ENCODE results near the gene PTPN20.
"Not testable (repeated sequence)": the region's sequence is repeated elsewhere in the genome, so short reads cannot be mapped to it uniquely, and the experiment has no call there.

The PTPN20 gene

GRCh38 chr10:46948687-46949518 lies 37.7 kb downstream of the PTPN20 start:
- DNase-seq (ENCODE audit: low read depth in 1 of 2, low spot score in 1 of 2), result not testable (repeated sequence)

DNA sequence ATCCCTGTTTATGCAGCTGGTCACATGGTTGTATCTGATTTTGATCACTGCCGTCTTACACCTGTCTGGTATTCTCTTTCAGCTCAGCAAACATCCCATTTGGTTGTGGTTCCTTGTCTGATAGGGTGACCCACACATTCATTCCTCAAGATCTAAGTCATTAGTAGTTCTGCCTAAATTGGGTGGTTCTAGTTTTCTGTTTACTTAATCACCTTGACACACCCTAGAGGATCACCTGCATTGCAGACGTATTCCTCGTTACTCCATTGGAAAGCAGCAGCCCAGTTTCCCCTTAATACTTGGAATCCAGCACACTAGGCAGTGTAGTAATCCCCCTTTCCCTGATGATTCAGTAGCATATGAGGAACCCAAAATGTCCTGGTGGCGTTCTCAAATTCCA lies 41.3 kb downstream of the PTPN20 start:
- not testable (repeated sequence) for DNase-seq (ENCODE audit: low read depth in 1 of 2, low spot score in 1 of 2)

DNA sequence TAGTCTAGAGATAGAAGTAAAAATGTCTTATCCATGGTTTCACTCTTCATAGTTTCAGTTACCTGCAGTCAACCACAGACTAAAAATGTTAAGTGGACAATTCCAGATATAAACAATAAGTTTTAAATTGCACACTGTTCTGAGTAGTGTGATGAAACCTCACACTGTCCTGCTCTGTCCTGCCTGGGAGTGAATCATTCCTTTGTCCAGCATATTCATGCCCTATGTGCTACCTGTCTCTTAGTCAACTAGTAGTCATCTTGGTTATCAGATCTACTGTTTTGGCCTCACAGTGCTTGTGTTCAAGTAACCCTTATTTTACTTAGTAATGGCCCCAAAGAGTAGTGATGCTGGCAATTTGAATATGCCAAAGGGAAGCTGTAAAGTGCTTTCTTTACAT lies 49.5 kb downstream of the PTPN20 start:
- DNase-seq (ENCODE audit: low read depth in 1 of 2, low spot score in 1 of 2), result not testable (repeated sequence)

- DNase-seq (ENCODE audit: low read depth in 1 of 2, low spot score in 1 of 2), result not testable (repeated sequence)
These were observed 52.1 kb downstream of the PTPN20 start for GRCh38 chr10:46963356-46963755.

DNA sequence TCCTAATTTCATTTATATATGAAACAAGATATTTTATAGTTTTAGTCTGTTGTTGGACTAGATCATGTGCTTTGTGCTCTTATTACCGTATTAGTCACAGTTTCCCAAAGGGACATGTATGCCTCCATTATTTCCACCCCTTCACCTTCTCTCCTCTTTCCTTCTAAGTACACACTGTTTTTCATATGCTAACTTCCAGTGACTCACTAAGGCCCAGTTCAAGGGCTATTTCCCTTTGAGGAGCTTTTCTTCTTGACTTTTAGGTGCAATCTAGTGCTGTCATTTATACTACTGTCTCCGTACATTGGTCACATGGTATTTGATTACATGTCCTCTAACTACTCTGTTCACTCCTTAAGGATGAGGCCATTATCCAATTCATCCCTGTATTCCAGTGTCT lies 55.8 kb downstream of the PTPN20 start:
- not testable (repeated sequence) for DNase-seq (ENCODE audit: low read depth in 1 of 2, low spot score in 1 of 2)

DNA sequence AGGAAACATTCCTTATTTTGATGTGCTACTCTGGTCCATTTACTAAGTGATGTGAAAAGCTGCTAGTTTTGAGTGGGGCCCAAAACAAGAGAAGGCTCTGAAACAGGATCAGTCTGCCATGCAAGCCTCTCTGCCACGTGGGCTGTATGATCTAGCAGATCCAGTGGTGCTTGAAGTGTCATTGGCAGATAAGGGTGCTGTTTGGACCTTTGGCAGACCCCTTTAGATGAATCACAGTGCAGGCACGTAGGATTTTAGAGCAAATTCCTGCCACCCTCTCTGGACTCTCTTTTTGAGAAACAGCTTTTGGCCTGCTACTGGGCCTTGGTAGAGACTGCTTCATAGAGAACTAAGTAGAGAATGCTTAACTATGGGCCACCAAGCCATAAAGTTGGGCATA lies 69.0 kb downstream of the PTPN20 start:
- DNase-seq (ENCODE audit: low read depth in 1 of 2, low spot score in 1 of 2), result not testable (repeated sequence)

DNA sequence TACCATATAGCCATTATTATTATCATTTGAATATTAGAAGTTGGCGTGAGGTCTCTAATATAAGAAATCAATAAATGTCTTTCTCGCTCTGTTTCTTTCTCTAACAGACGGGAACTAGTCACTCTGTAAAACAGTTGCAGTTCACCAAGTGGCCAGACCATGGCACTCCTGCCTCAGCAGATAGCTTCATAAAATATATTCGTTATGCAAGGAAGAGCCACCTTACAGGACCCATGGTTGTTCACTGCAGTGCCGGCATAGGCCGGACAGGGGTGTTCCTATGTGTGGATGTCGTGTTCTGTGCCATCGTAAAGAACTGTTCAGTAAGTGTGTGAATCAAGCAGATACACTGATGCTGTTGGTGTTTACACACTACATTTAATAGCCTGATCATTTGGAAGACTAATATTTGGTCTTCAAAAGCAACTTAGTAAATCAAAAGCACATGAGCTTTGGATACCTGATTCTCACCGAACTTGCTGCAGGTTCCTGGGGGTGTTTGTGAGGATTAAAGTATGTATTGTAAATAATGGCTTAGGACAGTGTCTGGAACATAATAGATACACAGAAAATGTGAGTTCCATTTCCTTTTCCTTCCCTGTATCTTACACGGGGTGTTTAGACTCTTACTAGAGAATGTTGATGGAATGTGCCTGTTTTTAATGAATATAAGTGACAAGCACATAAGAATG lies 76.2 kb downstream of the PTPN20 start:
- not testable (repeated sequence) for DNase-seq (ENCODE audit: low read depth in 1 of 2, low spot score in 1 of 2)

GRCh38 chr10:46992803-46993561 lies 81.8 kb downstream of the PTPN20 start:
- no peak for DNase-seq (ENCODE audit: low read depth in 1 of 2, low spot score in 1 of 2)

GRCh38 chr10:46995234-46995633 lies 84.0 kb downstream of the PTPN20 start:
- no peak for DNase-seq (ENCODE audit: low read depth in 1 of 2, low spot score in 1 of 2)

GRCh38 chr10:46998192-46998591 lies 87.0 kb downstream of the PTPN20 start:
- no peak for DNase-seq (ENCODE audit: low read depth in 1 of 2, low spot score in 1 of 2)

- no peak for DNase-seq (ENCODE audit: low read depth in 1 of 2, low spot score in 1 of 2)
These were observed 87.4 kb downstream of the PTPN20 start for GRCh38 chr10:46998595-46998994.

GRCh38 chr10:46999217-46999616 lies 88.0 kb downstream of the PTPN20 start:
- DNase-seq (ENCODE audit: low read depth in 1 of 2, low spot score in 1 of 2), result no peak

DNA sequence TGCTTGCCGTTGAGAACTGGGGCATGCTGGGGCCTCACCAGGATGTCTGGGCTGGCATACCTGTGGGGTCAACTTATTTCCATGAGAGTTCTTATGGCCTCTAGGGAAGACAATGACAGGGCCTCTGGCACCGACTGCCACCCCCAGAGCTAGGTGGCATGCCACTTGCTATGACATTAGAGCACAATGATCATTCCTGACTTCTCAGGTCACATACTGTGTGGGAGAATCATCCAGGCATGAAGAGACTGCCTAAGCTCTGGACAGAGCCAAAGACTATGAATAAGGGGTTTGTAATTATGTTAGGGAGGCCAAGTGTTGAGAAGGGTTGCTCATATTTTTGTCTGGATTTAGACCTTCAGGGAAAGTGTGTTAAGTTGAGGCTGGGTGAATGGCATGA lies 97.5 kb downstream of the PTPN20 start:
- DNase-seq (ENCODE audit: low read depth in 1 of 2, low spot score in 1 of 2), result no peak

GRCh38 chr10:47009215-47009838 lies 98.1 kb downstream of the PTPN20 start:
- no peak for DNase-seq (ENCODE audit: low read depth in 1 of 2, low spot score in 1 of 2)

- DNase-seq (ENCODE audit: low read depth in 1 of 2, low spot score in 1 of 2), result no peak
These were observed 98.8 kb downstream of the PTPN20 start for GRCh38 chr10:47010036-47010435.

- no peak for DNase-seq (ENCODE audit: low read depth in 1 of 2, low spot score in 1 of 2)
These were observed 101.0 kb downstream of the PTPN20 start for GRCh38 chr10:47012214-47012613.

- no peak for DNase-seq (ENCODE audit: low read depth in 1 of 2, low spot score in 1 of 2)
These were observed 102.4 kb downstream of the PTPN20 start for GRCh38 chr10:47013507-47014154.

- DNase-seq (ENCODE audit: low read depth in 1 of 2, low spot score in 1 of 2), result no peak
These were observed 104.2 kb downstream of the PTPN20 start for GRCh38 chr10:47015404-47015803.

- DNase-seq (ENCODE audit: low read depth in 1 of 2, low spot score in 1 of 2), result no peak
These were observed 105.3 kb downstream of the PTPN20 start for GRCh38 chr10:47016564-47016963.

- DNase-seq (ENCODE audit: low read depth in 1 of 2, low spot score in 1 of 2), result no peak
These were observed 107.0 kb downstream of the PTPN20 start for GRCh38 chr10:47018026-47018735.
